Measurements from ENCODE around the gene PDZD2. TPM values are rescaled to one million over a fixed set of nuclear protein-coding genes. Genes with fewer than 3 reads are reported as not detected.
"Not testable (repeated sequence)": the region's sequence is repeated elsewhere in the genome, so short reads cannot be mapped to it uniquely, and the experiment has no call there.

The PDZD2 gene
- total RNA-seq, 2 experiments from 2014 or later: 1.3 to 1.8 TPM

- DNase-seq: no peak
- Histone ChIP-seq H3K27ac (ENCODE audit: low read depth in 1 of 2, low read length in 2 of 2) (no peak overlapping the region), H3K9me3 (ENCODE audit: control insufficient read depth in 1 of 2, insufficient read depth in 1 of 2, low read length in 2 of 2) (no peaks in the 10 kb centered on the region), H3K27me3 (ENCODE audit: control insufficient read depth in 1 of 2, insufficient read depth in 2 of 2, low read length in 2 of 2) (no peaks in the 10 kb centered on the region), H3K4me1 (ENCODE audit: insufficient read depth, low read length) (no peaks in the 10 kb centered on the region), H3K36me3 (ENCODE audit: insufficient read depth, low read length) (no peaks in the 10 kb centered on the region), H3K4me3 (ENCODE audit: low read length) (no peak overlapping the region)
- intact Hi-C loops (cut with DNase I, micrococcal nuclease): loop anchor here in 1 of 2 experiments (10.0 kb wide), 1 partner anchor 220 kb away; no protein-coding TSS in a partner anchor
- ChIA-PET CTCF (interaction anchor here (1.0 kb wide), 1 partner anchor 219 kb away, joined by 3 read pairs; no protein-coding TSS in a partner anchor), POLR2A (no interaction called here)
- ATAC-seq (ENCODE audit: poor library complexity): no peak
- Mint-ChIP-seq H3K27me3 (no peaks in the 10 kb centered on the region), H3K9me3 (no peaks in the 10 kb centered on the region), H3K4me1 (ENCODE audit: low read depth) (no peaks in the 10 kb centered on the region), H3K36me3 (ENCODE audit: low read depth) (no peaks in the 10 kb centered on the region), H3K4me3 (no peak overlapping the region), H3K27ac (no peak overlapping the region)
- TF ChIP-seq, protein P1, sequence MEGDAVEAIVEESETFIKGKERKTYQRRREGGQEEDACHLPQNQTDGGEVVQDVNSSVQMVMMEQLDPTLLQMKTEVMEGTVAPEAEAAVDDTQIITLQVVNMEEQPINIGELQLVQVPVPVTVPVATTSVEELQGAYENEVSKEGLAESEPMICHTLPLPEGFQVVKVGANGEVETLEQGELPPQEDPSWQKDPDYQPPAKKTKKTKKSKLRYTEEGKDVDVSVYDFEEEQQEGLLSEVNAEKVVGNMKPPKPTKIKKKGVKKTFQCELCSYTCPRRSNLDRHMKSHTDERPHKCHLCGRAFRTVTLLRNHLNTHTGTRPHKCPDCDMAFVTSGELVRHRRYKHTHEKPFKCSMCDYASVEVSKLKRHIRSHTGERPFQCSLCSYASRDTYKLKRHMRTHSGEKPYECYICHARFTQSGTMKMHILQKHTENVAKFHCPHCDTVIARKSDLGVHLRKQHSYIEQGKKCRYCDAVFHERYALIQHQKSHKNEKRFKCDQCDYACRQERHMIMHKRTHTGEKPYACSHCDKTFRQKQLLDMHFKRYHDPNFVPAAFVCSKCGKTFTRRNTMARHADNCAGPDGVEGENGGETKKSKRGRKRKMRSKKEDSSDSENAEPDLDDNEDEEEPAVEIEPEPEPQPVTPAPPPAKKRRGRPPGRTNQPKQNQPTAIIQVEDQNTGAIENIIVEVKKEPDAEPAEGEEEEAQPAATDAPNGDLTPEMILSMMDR (IDR thresholded peaks at IDR 0.05): no peak
Observed at GRCh38 chr5:32074401-32074800, 435.5 kb downstream of the PDZD2 start.

DNA sequence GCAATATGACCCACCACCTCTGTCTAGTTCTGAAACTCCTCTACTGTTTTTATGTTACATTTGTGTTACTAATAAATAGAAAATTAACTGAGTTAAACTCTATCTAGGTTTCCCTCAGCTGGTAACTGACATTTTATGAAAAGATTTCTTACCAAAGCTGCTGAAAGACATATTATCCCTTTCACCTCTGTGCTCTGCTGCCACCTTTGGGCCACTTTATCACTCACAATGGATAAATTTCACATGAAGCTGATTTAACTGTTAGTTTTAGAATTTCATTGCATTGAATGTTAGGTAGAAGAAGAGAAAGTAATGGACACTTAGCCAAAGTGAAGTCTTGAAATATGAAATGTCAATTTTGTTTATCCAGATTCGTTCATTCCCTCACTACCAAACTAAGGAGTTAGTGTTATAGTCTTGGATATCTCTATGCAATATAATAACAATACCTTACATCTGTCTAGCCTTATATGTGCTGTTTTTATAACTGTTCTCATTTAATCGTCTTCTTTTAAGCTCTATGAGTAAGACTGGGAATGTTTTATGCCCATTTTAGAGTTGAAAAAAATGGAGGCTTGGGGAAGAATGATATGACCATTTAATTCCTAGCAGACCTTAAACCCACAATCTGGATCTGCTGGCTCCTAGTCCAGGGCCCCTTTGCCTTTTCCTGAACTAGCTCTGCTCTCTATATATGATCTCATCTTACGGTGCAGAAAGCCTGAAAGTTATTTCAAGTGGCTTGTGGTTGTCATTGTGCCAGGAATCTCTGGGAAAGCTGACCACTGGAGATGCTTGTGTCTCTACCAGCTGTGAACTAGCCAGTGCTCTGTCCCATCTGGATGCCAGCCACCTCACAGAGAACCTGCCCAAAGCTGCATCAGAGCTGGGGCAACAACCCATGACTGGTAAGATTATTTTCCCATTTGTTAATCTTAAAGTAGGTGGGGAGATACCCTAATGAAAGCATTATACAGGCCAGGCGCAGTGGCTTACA is 438.1 kb downstream of the PDZD2 start:
- Mint-ChIP-seq H3K36me3 (ENCODE audit: low read depth) (no peaks in the 10 kb centered on the region), H3K27me3 (no peaks in the 10 kb centered on the region), H3K4me3 (no peak overlapping the region), H3K27ac (no peak overlapping the region), H3K4me1 (ENCODE audit: low read depth) (no peaks in the 10 kb centered on the region), H3K9me3 (no peaks in the 10 kb centered on the region)
- Histone ChIP-seq H3K9me3 (ENCODE audit: control insufficient read depth in 1 of 2, insufficient read depth in 1 of 2, low read length in 2 of 2) (no peaks in the 10 kb centered on the region), H3K4me3 (ENCODE audit: low read length) (no peak overlapping the region), H3K27ac (ENCODE audit: low read depth in 1 of 2, low read length in 2 of 2) (no peak overlapping the region), H3K36me3 (ENCODE audit: insufficient read depth, low read length) (no peaks in the 10 kb centered on the region), H3K4me1 (ENCODE audit: insufficient read depth, low read length) (no peaks in the 10 kb centered on the region), H3K27me3 (ENCODE audit: control insufficient read depth in 1 of 2, insufficient read depth in 2 of 2, low read length in 2 of 2) (no peaks in the 10 kb centered on the region)
- ATAC-seq (ENCODE audit: poor library complexity) (peak; percentile 56), DNase-seq (peak in 12 of 14 experiments; percentile 9 to 61 (median 30))
- TF ChIP-seq, protein P1 (IDR thresholded peaks at IDR 0.05): peak; percentile 78
- intact Hi-C loops (cut with DNase I, micrococcal nuclease): loop anchor here (1.0 to 10.0 kb wide), 6 partner anchors 222 to 546 kb away; no protein-coding TSS in a partner anchor
- POLR2A ChIA-PET: interaction anchor here (0.6 to 1.1 kb wide), 6 partner anchors 16 to 545 kb away, joined by 3 to 5 read pairs (median 4); partner anchors contain the start of genes C5orf22 and DROSHA
- CTCF ChIA-PET: interaction anchor here (0.5 to 1.7 kb wide), 9 partner anchors 14 to 667 kb away, joined by 3 to 5 read pairs (median 3); no protein-coding TSS in a partner anchor

- H3K27me3 ChIP-seq (ENCODE audit: control insufficient read depth in 1 of 2, insufficient read depth in 2 of 2, low read length in 2 of 2); H3K4me3 ChIP-seq (ENCODE audit: low read length); H3K4me1 ChIP-seq (ENCODE audit: insufficient read depth, low read length); H3K4me1 Mint-ChIP-seq (ENCODE audit: low read depth); H3K4me3 Mint-ChIP-seq; H3K36me3 Mint-ChIP-seq (ENCODE audit: low read depth); CTCF ChIA-PET; H3K9me3 Mint-ChIP-seq; POLR2A ChIA-PET; H3K36me3 ChIP-seq (ENCODE audit: insufficient read depth, low read length); H3K9me3 ChIP-seq (ENCODE audit: control insufficient read depth in 1 of 2, insufficient read depth in 1 of 2, low read length in 2 of 2); H3K27me3 Mint-ChIP-seq; H3K27ac Mint-ChIP-seq; H3K27ac ChIP-seq (ENCODE audit: low read depth in 1 of 2, low read length in 2 of 2); DNase-seq; ATAC-seq (ENCODE audit: poor library complexity): not testable (repeated sequence)
- intact Hi-C loops (cut with DNase I, micrococcal nuclease): loop anchor here in 1 of 2 experiments (1.0 to 10.0 kb wide), 2 partner anchors 224 to 256 kb away; no protein-coding TSS in a partner anchor
Observed at GRCh38 chr5:32078855-32079254, 439.9 kb downstream of the PDZD2 start.

- POLR2A ChIA-PET; H3K36me3 Mint-ChIP-seq (ENCODE audit: low read depth); H3K27ac Mint-ChIP-seq; H3K27me3 ChIP-seq (ENCODE audit: control insufficient read depth in 1 of 2, insufficient read depth in 2 of 2, low read length in 2 of 2); H3K4me3 Mint-ChIP-seq; CTCF ChIA-PET; DNase-seq; H3K4me1 Mint-ChIP-seq (ENCODE audit: low read depth); H3K4me3 ChIP-seq (ENCODE audit: low read length); H3K9me3 Mint-ChIP-seq; H3K27me3 Mint-ChIP-seq; H3K9me3 ChIP-seq (ENCODE audit: control insufficient read depth in 1 of 2, insufficient read depth in 1 of 2, low read length in 2 of 2); ATAC-seq (ENCODE audit: poor library complexity); intact Hi-C loops (cut with DNase I, micrococcal nuclease); H3K36me3 ChIP-seq (ENCODE audit: insufficient read depth, low read length); H3K27ac ChIP-seq (ENCODE audit: low read depth in 1 of 2, low read length in 2 of 2); H3K4me1 ChIP-seq (ENCODE audit: insufficient read depth, low read length): not testable (repeated sequence)
Observed at GRCh38 chr5:32080565-32080964, 441.6 kb downstream of the PDZD2 start.
